Stimulated activated CD4-positive, alpha-beta T cell treated with anti-CD3 and anti-CD28 coated beads, Interleukin-15, amount 100 ng/mL, for 1 hour (primary cell): Measurements from ENCODE around the gene HNRNPAB.
A peak's percentile ranks its signal among the peaks of the same experiment; 100 is the strongest.
"Not testable (repeated sequence)": the region's sequence is repeated elsewhere in the genome, so short reads cannot be mapped to it uniquely, and the experiment has no call there.

Source experiments
- DNase-seq, 2 donors: peaks; one replicate each; pipeline ENCODE4 v3.0.0-alpha.2; 2020; ENCODE audit warnings: low read depth in 1 of 2, low spot score in 1 of 2

HNRNPAB gene

DNA sequence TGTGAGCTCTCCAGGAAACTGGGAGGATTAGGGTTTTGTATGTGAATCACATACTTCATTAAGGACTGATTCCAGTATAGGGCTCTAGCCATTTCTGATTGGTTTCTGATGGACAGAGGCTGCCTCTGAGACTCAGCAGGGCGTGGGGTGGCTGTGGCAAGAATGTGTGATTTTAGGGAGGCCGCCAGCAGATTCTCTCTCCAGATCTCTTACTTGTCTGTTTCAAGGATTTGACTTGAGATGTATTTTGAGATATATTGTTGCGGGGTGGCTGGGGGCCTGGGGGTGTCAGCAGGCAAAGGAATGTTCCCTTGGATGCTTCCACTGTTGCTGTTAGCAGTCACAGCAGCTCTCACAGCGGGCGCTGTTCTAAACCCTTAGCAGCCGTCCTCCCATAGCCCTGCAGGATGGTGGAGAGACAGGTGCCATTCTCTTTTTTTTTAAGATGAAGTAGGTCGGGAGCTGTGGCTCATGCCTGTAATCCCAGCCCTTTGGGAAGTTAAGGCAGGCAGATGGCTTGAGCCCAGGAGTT, 8.0 kb upstream of the HNRNPAB start:
- DNase-seq: no peak

GRCh38 chr5:178196986-178197385, 7.3 kb upstream of the HNRNPAB start:
- no peak for DNase-seq

- DNase-seq: not testable (repeated sequence)
Measured at GRCh38 chr5:178198151-178198550, 6.2 kb upstream of the HNRNPAB start.

GRCh38 chr5:178198706-178199105, 5.6 kb upstream of the HNRNPAB start:
- no peak for DNase-seq

- no peak for DNase-seq
Measured at GRCh38 chr5:178199581-178200434, 4.5 kb upstream of the HNRNPAB start.

GRCh38 chr5:178201221-178201926, 3.0 kb upstream of the HNRNPAB start:
- no peak for DNase-seq

DNA sequence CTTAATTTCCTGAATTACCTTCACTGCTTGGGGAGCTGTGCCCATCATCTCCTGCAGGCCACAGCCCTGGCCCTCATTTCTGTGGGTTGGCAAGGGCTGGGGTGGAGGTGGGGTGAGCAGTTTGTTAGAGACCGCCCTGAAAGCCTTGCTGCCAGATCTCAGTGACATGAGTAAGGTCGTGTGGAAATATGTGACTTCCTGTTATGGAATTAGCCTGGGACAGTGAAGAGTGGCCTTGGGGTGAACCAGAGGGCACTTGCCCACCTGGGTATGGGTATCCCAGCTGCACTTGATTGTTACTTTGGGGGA, 2.5 kb upstream of the HNRNPAB start:
- no peak for DNase-seq

- DNase-seq: no peak
Measured at GRCh38 chr5:178202541-178202940, 1.8 kb upstream of the HNRNPAB start.

DNA sequence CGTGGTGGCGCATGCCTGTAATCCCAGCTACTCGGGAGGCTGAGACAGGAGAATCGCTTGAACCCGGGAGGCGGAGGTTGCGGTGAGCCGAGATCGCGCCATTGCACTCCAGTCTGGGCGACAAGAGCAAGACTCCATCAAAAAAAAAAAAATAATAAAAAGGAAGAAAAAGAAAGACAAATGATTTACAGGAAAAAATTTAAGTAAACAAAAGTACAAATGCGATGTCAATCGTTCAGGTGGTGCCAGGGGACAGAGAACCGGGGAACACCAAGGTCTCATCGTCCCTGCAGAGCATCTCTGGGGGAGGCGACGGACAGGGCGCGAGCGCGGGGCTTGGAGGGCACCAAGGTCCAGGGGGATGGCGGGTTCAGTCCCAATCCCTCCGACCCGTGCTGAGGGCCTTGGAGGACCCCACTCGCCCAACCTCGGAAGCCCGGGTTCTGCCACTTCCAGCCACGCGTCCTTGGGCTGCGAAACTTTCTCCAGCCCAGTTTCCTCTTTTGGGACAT, 607 bp upstream of the HNRNPAB start:
- DNase-seq: no peak

DNA sequence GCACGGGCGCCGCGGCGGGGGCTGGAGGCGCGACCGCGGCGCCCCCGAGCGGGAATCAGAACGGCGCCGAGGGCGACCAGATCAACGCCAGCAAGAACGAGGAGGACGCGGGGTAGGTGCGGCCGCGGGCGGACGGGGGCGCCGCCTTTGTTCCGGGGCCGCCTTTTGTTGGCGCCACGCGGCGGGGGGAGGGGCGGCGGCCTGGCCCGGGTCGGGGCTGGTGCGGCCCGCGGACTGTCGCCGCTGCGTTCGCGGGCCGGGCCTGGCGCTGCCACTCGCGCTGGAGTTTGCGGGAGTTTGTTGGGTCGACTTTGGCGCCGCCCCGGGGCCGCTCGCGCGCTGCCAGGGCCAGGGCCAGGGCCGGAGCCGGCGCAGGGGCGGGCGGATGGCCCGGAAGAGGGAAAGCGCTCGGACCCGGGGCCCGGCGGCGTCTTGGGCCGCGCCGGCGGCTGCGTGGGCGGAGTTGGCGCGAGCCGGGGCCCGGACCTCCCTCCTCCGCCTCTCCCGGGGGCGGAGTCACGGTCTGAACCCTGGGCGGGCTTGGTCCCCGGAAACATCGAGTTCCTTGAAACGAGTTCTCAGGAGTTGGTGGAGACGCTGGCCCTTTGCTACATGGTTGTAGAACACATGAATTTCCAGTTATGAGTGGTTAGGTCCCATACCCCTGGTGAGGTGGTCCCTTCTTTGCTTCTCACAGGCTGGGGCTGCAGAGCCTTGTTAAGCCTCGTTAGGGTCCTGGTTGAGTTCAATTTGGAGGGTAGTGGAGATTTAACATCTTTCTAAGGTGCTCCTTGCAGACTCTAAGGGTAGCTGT, 809 bp downstream of the HNRNPAB start:
- peak; percentile 48 to 58 for DNase-seq

- DNase-seq: no peak
Measured at GRCh38 chr5:178205749-178206047, 1.4 kb downstream of the HNRNPAB start.

GRCh38 chr5:178206166-178207101, 2.1 kb downstream of the HNRNPAB start:
- DNase-seq: no peak

DNA sequence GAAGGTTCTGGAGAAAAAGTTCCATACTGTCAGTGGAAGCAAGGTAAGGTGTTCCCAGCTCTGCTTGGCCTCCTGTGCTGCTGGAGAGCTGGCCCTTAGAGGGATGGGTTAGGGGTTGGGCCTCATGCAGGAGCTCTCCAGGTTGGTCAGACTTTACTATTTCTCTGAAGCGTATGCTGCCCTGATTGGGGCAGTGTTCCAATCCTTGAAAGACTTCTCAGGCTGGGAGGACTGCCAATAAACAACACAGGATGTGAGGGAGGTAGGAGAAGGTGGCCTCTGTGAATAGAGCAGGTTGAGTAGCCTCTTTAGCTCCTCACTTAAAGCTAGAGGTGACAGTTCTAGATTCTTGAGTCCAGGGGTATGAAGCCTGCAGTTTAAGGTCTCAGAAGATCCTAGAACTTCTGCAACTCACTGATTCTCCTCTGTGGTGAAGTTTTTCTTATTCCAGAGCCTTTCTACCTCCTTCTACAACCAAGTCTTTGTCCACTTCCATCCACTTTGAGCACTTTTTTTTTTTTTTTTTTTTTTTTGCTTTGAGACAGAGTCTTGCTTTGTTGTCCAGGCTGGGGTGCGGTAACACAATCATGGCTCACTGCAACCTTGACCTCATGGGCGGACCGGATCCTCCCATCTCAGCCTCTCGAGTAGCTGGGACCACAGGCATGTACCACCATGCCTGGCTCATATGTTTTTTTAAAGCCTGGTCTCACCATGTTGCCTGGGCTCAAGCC, 3.0 kb downstream of the HNRNPAB start:
- no peak for DNase-seq

DNA sequence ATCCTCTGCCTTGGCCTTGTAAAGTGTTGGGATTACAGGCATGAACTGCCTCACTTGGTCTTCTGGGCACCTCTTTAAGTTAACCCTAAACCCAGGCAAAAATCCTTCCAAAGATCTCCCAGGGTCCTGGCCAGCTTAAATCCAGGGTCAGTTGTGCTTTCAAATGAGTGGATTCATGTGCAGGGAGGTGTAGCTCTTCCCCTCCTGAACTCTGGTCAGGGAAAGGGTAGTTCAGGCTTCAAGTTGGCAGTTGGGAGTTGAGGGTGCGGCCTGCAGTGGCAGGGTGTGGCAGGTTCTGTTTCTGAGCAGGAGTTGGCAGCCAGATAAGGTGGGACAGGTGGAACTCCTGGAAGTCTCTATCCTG, 3.6 kb downstream of the HNRNPAB start:
- no peak for DNase-seq

DNA sequence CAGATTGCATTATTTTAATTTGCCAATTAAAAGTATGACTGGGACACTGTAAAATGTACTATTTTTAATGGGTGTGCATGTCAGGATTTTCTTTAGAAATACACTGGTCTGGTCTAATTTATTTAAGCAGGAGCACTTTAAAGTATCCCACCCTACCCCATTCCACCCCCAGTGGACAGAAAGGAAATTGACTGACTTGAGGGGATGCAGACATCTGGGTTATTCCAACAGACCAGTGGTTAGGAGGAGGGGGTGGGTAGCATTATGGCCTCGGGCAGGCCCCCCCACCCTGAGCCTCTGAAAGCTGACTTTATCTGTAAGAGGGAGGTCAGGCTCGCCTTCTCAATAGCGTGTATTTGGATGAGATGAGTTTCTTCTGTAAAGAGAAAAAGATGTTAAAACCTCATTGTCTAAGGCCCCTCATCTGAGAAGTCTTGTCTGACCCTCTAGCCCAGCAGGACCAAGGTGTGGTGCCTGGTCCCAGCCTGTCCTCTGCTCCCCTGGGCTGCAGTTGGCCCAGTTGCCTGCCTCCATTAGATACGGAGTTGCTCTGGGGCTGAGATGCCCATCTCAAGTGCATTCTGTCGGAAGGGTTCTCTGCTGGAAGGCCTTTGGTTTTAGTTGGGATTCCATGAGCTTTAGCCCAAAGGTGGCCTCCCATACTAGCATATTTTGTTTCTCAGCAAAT, 4.4 kb downstream of the HNRNPAB start:
- DNase-seq: no peak

DNA sequence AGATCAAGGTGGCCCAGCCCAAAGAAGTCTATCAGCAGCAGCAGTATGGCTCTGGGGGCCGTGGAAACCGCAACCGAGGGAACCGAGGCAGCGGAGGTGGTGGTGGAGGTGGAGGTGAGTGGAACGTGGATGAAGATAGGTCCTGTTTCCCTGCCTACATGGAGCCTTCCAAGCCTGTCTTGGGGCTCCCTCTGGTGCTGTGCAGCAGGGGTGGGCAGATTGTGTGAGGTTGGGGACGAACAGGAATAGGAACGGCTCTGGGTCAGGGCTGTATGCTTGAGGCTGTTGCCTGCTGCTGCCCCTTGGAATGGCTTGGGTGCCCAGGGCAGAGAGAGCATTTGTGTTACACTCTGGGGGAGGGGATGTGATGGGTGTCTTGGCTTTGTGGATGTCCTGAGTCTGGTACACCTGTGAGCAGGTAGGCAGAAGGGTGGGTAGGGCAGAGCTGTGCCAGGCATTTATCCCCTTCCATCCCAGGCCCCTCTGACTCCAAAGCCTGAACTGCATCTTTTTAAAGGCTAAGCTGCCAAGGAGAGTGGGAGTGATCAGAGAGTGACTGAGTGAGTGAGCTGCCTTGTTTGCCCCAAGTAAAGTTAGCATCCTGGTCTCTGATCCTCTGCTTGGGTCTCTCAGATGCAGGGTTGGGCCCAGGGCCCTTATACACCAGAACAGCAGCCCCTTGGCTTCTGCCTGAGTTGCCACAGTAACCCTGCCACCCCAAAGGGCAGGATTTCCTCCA, 5.2 kb downstream of the HNRNPAB start:
- DNase-seq: no peak

DNA sequence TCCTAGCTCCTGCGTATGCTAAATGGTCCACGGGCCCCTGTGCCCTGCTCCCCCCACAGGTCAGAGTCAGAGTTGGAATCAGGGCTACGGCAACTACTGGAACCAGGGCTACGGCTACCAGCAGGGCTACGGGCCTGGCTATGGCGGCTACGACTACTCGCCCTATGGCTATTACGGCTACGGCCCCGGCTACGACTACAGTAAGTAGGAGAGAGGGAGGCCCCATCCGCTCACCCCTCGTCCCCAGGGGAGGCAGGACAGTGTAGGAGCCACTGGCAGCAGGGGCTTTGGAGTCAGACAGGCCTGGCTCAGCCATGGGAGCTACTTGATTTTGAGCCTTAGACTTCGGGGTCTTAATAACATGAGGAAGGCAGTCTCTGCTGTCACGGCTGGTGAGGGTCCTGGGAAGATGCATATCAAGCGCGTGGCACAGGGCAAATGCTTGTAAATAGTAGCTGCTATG, 5.8 kb downstream of the HNRNPAB start:
- DNase-seq: no peak

- no peak for DNase-seq
Measured at GRCh38 chr5:178210686-178211085, 6.4 kb downstream of the HNRNPAB start.
